GM12878 (cell line): ENCODE measurements around the gene POLR3A.

Experiments
- CTCF ChIP-seq, 3 experiments: IDR thresholded peaks in 2 of 3; conservative IDR thresholded peaks in 1 of 3; 2 replicates each; pipeline ENCODE4 v1.5.1; 2011; ENCODE audit warnings: low read depth in 3 of 3, low read length in 3 of 3, mild to moderate bottlenecking in 3 of 3, control low read depth in 2 of 3, moderate library complexity in 2 of 3, inconsistent platforms in 1 of 3, mixed read lengths in 1 of 3; ENCODE audit not compliant: control insufficient read depth in 2 of 3, insufficient read depth in 1 of 3; ENCODE audit errors: extremely low read depth in 1 of 3
- POLR2AphosphoS5 ChIP-seq: IDR thresholded peaks from 2 replicates; pipeline ENCODE4 v1.6.1; 2011; ENCODE audit warnings: mild to moderate bottlenecking, low read length, inconsistent platforms
- RELA ChIP-seq: fragments of 450-650 bp; IDR thresholded peaks from 2 replicates; pipeline ENCODE4 v1.8.0; 2014; ENCODE audit warnings: borderline replicate concordance; ENCODE audit not compliant: partially characterized antibody

- TF ChIP-seq RELA, result no peak
- no peak for TF ChIP-seq CTCF (IDR thresholded peaks at IDR 0.05 in 2 of 3, conservative IDR thresholded peaks at IDR 0.05 in 1 of 3; ENCODE audit: control insufficient read depth in 2 of 3, extremely low read depth in 1 of 3, insufficient read depth in 1 of 3, low read depth in 3 of 3, low read length in 3 of 3)
- TF ChIP-seq POLR2AphosphoS5, result no peak
These were observed 19.7 kb downstream of the POLR3A start for GRCh38 chr10:78009662-78010061.
